Sigmoid colon (tissue), 7 donors: ENCODE measurements around the gene HCAR1. TPM values are rescaled to one million over a fixed set of nuclear protein-coding genes. Genes with fewer than 3 reads are reported as not detected.

Experiments used
- DNase-seq: peaks from one replicate; pipeline ENCODE4 v3.0.0-alpha.2; 2019
- H3K27ac ChIP-seq, 4 donors: fragments of 200-600 bp; sonication (generic); one replicate each; pipeline ENCODE4 v1.5.1; 2016 to 2019; ENCODE audit warnings: mild to moderate bottlenecking in 1 of 4
- H3K27me3 ChIP-seq, 3 donors: fragments of 200-600 bp; sonication (generic); one replicate each; pipeline ENCODE4 v1.5.1; 2019; ENCODE audit warnings: mild to moderate bottlenecking in 1 of 3
- H3K36me3 ChIP-seq, 4 donors: fragments of 200-600 bp; sonication (generic); one replicate each; pipeline ENCODE4 v1.5.1; 2016 to 2019
- H3K4me1 ChIP-seq, 4 donors: fragments of 200-600 bp; sonication (generic); one replicate each; pipeline ENCODE4 v1.5.1; 2017 to 2019
- H3K4me3 ChIP-seq, 4 donors: fragments of 200-600 bp; sonication (generic); one replicate each; pipeline ENCODE4 v1.5.1; 2017 to 2019; ENCODE audit warnings: mild to moderate bottlenecking in 2 of 4, moderate library complexity in 1 of 4
- H3K9me3 ChIP-seq, 4 donors: fragments of 200-600 bp in 3 of 4; sonication (generic) in 3 of 4; one replicate each; pipeline versions ENCODE4 v1.5.1 to v1.6.1; 2013 to 2019
- CTCF ChIP-seq, 4 experiments: fragments of 450-650 bp in 3 of 4; fragments of 200-600 bp in 1 of 4; IDR thresholded peaks; one replicate each; pipeline ENCODE4 v1.5.1; 2016 to 2019; ENCODE audit warnings: antibody characterized with exemption in 4 of 4, mild to moderate bottlenecking in 3 of 4, moderate library complexity in 2 of 4
- EP300 ChIP-seq, 4 donors: sonication (generic); formaldehyde crosslinking; IDR thresholded peaks; one replicate each; pipeline ENCODE4 v1.6.1; 2017; ENCODE audit warnings: antibody characterized with exemption in 4 of 4
- POLR2A ChIP-seq, 2 donors: fragments of 450-650 bp; IDR thresholded peaks; one replicate each; pipeline ENCODE4 v1.6.1; 2016; ENCODE audit warnings: antibody characterized with exemption in 2 of 2, mild to moderate bottlenecking in 2 of 2, moderate library complexity in 2 of 2
- POLR2AphosphoS5 ChIP-seq, 4 donors: sonication (generic); formaldehyde crosslinking; IDR thresholded peaks; one replicate each; pipeline ENCODE4 v1.6.1; 2017; ENCODE audit warnings: antibody characterized with exemption in 4 of 4
- WGBS, 2 donors: extraction: QIAGEN DNeasy Blood & Tissue Kit; methylation state at CpG; one replicate each; pipeline ENCODE4 v1.1.7; 2013; 5-methylcytosine and 5-hydroxymethylcytosine counted together
- intact Hi-C: fragments of 100-400 bp; cut with DNase I; formaldehyde crosslinking; loops from one replicate; pipeline ENCODE4 v1.15.1; 2023
- polyA plus RNA-seq, 3 donors: library from polyadenylated mRNA; stranded (reverse); fragments of 200-250 nt; gene quantifications; one replicate each; pipeline ENCODE4 v1.2.3, GENCODE V29; 2013
- total RNA-seq, 4 donors: library from RNA; depleted of rRNA; stranded (reverse); fragments of >200 nt; gene quantifications; one replicate each; pipeline ENCODE4 v1.1.0, GENCODE V29; 2016
- donor health status: healthy with polysubstance abuse.
- donor health status: Bipolar disorder and iron deficiency.
- donor health status: healthy.

HCAR1 gene
- total and polyA plus RNA-seq, 7 donors, result under 0.01 to 0.12 TPM; not detected in 5

GRCh38 chr12:122729583-122730214, 945 bp downstream of the HCAR1 start:
- no peak for DNase-seq
- Histone ChIP-seq H3K9me3 (no peaks in the 10 kb centered on the region), H3K4me1 (no peaks in the 10 kb centered on the region), H3K36me3 (no peaks in the 10 kb centered on the region), H3K4me3 (no peak overlapping the region), H3K27ac (no peak overlapping the region), H3K27me3 (no peaks in the 10 kb centered on the region)
- intact Hi-C loops, result no loop called here
- TF ChIP-seq POLR2AphosphoS5 (IDR thresholded peaks at IDR 0.05), result no peak
- no peak for TF ChIP-seq POLR2A (IDR thresholded peaks at IDR 0.05)
- no peak for TF ChIP-seq CTCF (IDR thresholded peaks at IDR 0.05)
- no peak for TF ChIP-seq EP300 (IDR thresholded peaks at IDR 0.05)
- 90 to 93% methylated on average over 27 of the region's 27 CpGs for WGBS, 2 donors

- Histone ChIP-seq H3K27me3 (no peaks in the 10 kb centered on the region), H3K9me3 (no peaks in the 10 kb centered on the region), H3K4me3 (no peak overlapping the region), H3K4me1 (no peaks in the 10 kb centered on the region), H3K36me3 (no peaks in the 10 kb centered on the region), H3K27ac (no peak overlapping the region)
- no peak for TF ChIP-seq POLR2A (IDR thresholded peaks at IDR 0.05)
- TF ChIP-seq POLR2AphosphoS5 (IDR thresholded peaks at IDR 0.05), result no peak
- no peak for TF ChIP-seq CTCF (IDR thresholded peaks at IDR 0.05)
- no peak for TF ChIP-seq EP300 (IDR thresholded peaks at IDR 0.05)
- WGBS, 2 donors, result 33 to 63% methylated on average over 5 of the region's 5 CpGs
- DNase-seq, result no peak
- intact Hi-C loops, result no loop called here
Observed at GRCh38 chr12:122726080-122726558, 4.5 kb downstream of the HCAR1 start.

- no peaks in the 10 kb centered on the region for H3K27me3 ChIP-seq
- H3K4me1 ChIP-seq, result no peaks in the 10 kb centered on the region
- no peaks in the 10 kb centered on the region for H3K9me3 ChIP-seq
- no peaks in the 10 kb centered on the region for H3K36me3 ChIP-seq
- no peak for TF ChIP-seq EP300 (IDR thresholded peaks at IDR 0.05)
- TF ChIP-seq POLR2A (IDR thresholded peaks at IDR 0.05), result no peak
- TF ChIP-seq CTCF (IDR thresholded peaks at IDR 0.05), result no peak
- no peak for TF ChIP-seq POLR2AphosphoS5 (IDR thresholded peaks at IDR 0.05)
- intact Hi-C loops, result no loop called here
- no peak overlapping the region for H3K4me3 ChIP-seq
- DNase-seq, result no peak
- no peak overlapping the region for H3K27ac ChIP-seq
- 79 to 90% methylated on average over 6 of the region's 6 CpGs for WGBS, 2 donors
Observed at GRCh38 chr12:122725452-122726079, 5.1 kb downstream of the HCAR1 start.

GRCh38 chr12:122724641-122725243, 5.9 kb downstream of the HCAR1 start:
- no peaks in the 10 kb centered on the region for H3K27me3 ChIP-seq
- no peaks in the 10 kb centered on the region for H3K4me1 ChIP-seq
- H3K27ac ChIP-seq, result no peak overlapping the region
- DNase-seq, result no peak
- 88 to 91% methylated on average over 12 of the region's 12 CpGs for WGBS, 2 donors
- no peak overlapping the region for H3K4me3 ChIP-seq
- intact Hi-C loops, result no loop called here
- H3K9me3 ChIP-seq, result no peaks in the 10 kb centered on the region
- no peak for TF ChIP-seq CTCF (IDR thresholded peaks at IDR 0.05)
- TF ChIP-seq EP300 (IDR thresholded peaks at IDR 0.05), result no peak
- TF ChIP-seq POLR2A (IDR thresholded peaks at IDR 0.05), result no peak
- TF ChIP-seq POLR2AphosphoS5 (IDR thresholded peaks at IDR 0.05), result no peak
- H3K36me3 ChIP-seq, result no peaks in the 10 kb centered on the region
